H7 (cell line): Measurements from ENCODE around the gene GABBR2. TPM values are rescaled to one million over a fixed set of nuclear protein-coding genes. Genes with fewer than 3 reads are reported as not detected.
A peak's percentile ranks its signal among the peaks of the same experiment; 100 is the strongest.

ENCODE experiments used
- DNase-seq: peaks from one replicate; pipeline ENCODE4 v3.0.0; 2012
- H3K27me3 ChIP-seq: 2 replicates; pipeline ENCODE4 v1.6.0; 2011; ENCODE audit warnings: mild to moderate bottlenecking, low read length; ENCODE audit not compliant: control insufficient read depth, insufficient read depth
- H3K36me3 ChIP-seq: replicated peaks from 2 replicates; pipeline ENCODE4 v1.5.1; 2011; ENCODE audit warnings: low read length; ENCODE audit not compliant: control insufficient read depth, insufficient read depth
- H3K4me3 ChIP-seq: 2 replicates; pipeline ENCODE4 v1.5.1; 2011; ENCODE audit warnings: low read depth, mild to moderate bottlenecking, control low read depth, low read length, moderate library complexity; ENCODE audit not compliant: insufficient read depth
- total RNA-seq: library from RNA; depleted of rRNA; stranded (reverse); fragments of >200 nt; shearing (Covaris generic); gene quantifications from 2 replicates; pipeline ENCODE4 v1.2.3, GENCODE V29; 2014

Gene GABBR2
- total RNA-seq, 1 experiment from 2014 or later, result 0.66 TPM

GRCh38 chr9:98416294-98417248 is 292.2 kb downstream of the GABBR2 start:
- Histone ChIP-seq H3K27me3 (no peaks in the 10 kb centered on the region), H3K4me3 (no peak overlapping the region), H3K36me3 (no peaks in the 10 kb centered on the region)
- DNase-seq, result no peak

- DNase-seq, result no peak
- H3K27me3 ChIP-seq, result no peaks in the 10 kb centered on the region
- H3K36me3 ChIP-seq, result no peaks in the 10 kb centered on the region
- H3K4me3 ChIP-seq, result no peak overlapping the region
These were observed 293.0 kb downstream of the GABBR2 start for GRCh38 chr9:98415782-98416181.

GRCh38 chr9:98413084-98413483 is 295.7 kb downstream of the GABBR2 start:
- H3K36me3 ChIP-seq, result no peaks in the 10 kb centered on the region
- H3K27me3 ChIP-seq, result no peaks in the 10 kb centered on the region
- no peak overlapping the region for H3K4me3 ChIP-seq
- no peak for DNase-seq

GRCh38 chr9:98412101-98412842 is 296.5 kb downstream of the GABBR2 start:
- DNase-seq, result no peak

GRCh38 chr9:98410185-98410697 is 298.5 kb downstream of the GABBR2 start:
- H3K27me3 ChIP-seq, result no peaks in the 10 kb centered on the region
- peak; percentile 67 for DNase-seq
- no peaks in the 10 kb centered on the region for H3K36me3 ChIP-seq
- no peak overlapping the region for H3K4me3 ChIP-seq

More at GRCh38 chr9:98412101-98412842, 296.5 kb downstream of the GABBR2 start:
- Histone ChIP-seq H3K27me3 (no peaks in the 10 kb centered on the region), H3K36me3 (no peaks in the 10 kb centered on the region), H3K4me3 (no peak overlapping the region)

- H3K36me3 ChIP-seq, result no peaks in the 10 kb centered on the region
- DNase-seq, result no peak
- H3K27me3 ChIP-seq, result no peaks in the 10 kb centered on the region
These were observed 299.0 kb downstream of the GABBR2 start for GRCh38 chr9:98409719-98410118.

GRCh38 chr9:98406469-98406868 is 302.3 kb downstream of the GABBR2 start:
- DNase-seq, result no peak
- Histone ChIP-seq H3K27me3 (no peaks in the 10 kb centered on the region), H3K36me3 (no peaks in the 10 kb centered on the region), H3K4me3 (no peak overlapping the region)

More at GRCh38 chr9:98409719-98410118, 299.0 kb downstream of the GABBR2 start:
- no peak overlapping the region for H3K4me3 ChIP-seq

- Histone ChIP-seq H3K27me3 (no peaks in the 10 kb centered on the region), H3K36me3 (no peaks in the 10 kb centered on the region), H3K4me3 (no peak overlapping the region)
- no peak for DNase-seq
These were observed 304.5 kb downstream of the GABBR2 start for GRCh38 chr9:98404237-98404636.

GRCh38 chr9:98403715-98404114 is 305.0 kb downstream of the GABBR2 start:
- Histone ChIP-seq H3K36me3 (no peaks in the 10 kb centered on the region), H3K27me3 (no peaks in the 10 kb centered on the region), H3K4me3 (no peak overlapping the region)
- no peak for DNase-seq

GRCh38 chr9:98402019-98402840 is 306.5 kb downstream of the GABBR2 start:
- H3K27me3 ChIP-seq, result no peaks in the 10 kb centered on the region
- no peak overlapping the region for H3K4me3 ChIP-seq
- no peaks in the 10 kb centered on the region for H3K36me3 ChIP-seq
- no peak for DNase-seq

GRCh38 chr9:98401140-98402018 is 307.4 kb downstream of the GABBR2 start:
- no peak for DNase-seq
- Histone ChIP-seq H3K27me3 (no peaks in the 10 kb centered on the region), H3K4me3 (no peak overlapping the region), H3K36me3 (no peaks in the 10 kb centered on the region)

GRCh38 chr9:98399950-98400683 is 308.6 kb downstream of the GABBR2 start:
- H3K27me3 ChIP-seq, result no peaks in the 10 kb centered on the region
- H3K36me3 ChIP-seq, result no peaks in the 10 kb centered on the region
- H3K4me3 ChIP-seq, result no peak overlapping the region
- no peak for DNase-seq

- no peak overlapping the region for H3K4me3 ChIP-seq
- H3K36me3 ChIP-seq, result no peaks in the 10 kb centered on the region
- H3K27me3 ChIP-seq, result no peaks in the 10 kb centered on the region
- DNase-seq, result no peak
These were observed 312.1 kb downstream of the GABBR2 start for GRCh38 chr9:98396656-98397055.
